Activated CD4-positive, CD25-positive, alpha-beta regulatory T cell treated with anti-CD3 and anti-CD28 coated beads, Interleukin-2, amount 50 U/mL, for 16 hours (primary cell): ENCODE results near the gene RPS2.

Experiments
- DNase-seq: peaks from one replicate; pipeline ENCODE4 v3.0.0-alpha.2; 2020; ENCODE audit warnings: low read depth, low spot score

The RPS2 gene

DNA sequence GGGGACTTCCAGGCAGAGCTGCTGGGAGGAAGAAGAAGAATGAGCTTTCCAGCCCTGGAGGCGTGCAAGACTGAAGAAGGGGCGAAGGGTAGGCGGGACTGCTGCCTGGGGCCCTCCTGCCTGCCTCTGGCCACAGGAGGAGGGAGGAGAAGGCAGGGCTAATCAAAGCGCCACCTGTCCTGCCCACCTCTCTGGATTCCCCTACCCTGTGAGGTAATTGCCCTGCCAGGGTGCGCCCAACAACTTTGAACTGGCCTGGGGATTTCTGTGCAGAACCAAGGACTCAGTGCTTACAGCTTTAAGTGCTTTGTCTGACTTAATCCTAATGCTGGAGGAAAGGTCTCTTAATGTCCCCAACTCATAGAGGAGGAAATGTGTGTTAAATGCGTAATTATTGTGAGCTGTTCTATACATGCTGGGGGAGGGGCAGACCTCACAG, 16.8 kb upstream of the RPS2 start, which contains the start of gene NOXO1:
Gene NOXO1, minus strand, starts transcription at position 72 of the 439 bp plus-strand sequence. CDS start 290 bp downstream, outside the sequence.
- no peak for DNase-seq

DNA sequence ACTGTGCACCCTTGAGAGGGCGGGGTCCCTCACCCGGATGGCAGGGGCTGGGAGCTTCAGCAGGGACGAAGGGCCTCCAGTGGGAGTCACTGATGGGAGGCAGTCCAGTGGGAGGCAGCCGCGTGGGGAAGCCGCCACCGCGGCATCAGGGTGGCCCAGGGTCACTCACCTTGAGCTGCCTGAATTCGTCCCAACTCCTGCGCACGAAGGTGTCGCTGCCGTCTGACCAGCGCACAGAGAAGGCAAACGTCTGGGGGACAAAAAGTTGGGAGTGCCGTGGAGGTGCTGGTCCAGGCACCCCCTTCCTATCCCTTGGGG, 16.1 kb upstream of the RPS2 start:
- no peak for DNase-seq

DNA sequence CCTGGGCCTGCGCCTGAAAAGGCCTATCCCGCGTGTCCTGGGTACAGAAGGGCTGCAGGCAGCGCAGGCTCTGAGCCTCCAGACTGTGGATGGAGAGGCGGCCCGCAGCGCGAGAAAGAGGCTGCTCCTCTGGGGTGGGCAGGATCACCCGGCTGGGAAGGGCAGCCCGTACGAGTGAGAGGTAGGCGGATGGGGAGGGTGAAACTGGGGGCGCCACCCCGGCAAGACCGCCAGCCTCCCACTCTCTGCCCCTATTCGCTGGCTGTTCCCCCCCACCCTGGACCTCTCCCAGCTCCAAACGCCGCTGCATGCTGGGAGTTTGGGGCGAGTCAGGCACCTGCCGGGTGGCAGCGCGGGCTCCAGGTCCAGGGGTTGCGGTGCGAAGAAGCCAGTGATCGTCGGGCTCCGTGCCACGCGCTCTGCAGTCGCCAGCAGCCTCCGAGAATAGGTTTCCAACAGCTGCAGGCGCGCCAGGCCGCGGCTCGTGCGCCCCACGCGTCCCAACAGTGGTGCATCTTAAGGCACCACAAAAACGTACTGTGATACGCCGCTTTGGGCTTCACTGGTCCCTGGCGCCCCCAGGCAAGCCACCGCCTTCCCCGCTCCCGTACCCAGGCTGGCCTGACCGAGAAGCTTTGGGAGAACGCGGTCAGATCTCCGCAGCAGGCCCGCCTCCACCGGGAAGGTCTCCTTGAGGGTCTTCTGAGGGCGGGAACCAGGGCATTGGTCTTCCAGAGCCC, 15.6 kb upstream of the RPS2 start:
- no peak for DNase-seq

DNA sequence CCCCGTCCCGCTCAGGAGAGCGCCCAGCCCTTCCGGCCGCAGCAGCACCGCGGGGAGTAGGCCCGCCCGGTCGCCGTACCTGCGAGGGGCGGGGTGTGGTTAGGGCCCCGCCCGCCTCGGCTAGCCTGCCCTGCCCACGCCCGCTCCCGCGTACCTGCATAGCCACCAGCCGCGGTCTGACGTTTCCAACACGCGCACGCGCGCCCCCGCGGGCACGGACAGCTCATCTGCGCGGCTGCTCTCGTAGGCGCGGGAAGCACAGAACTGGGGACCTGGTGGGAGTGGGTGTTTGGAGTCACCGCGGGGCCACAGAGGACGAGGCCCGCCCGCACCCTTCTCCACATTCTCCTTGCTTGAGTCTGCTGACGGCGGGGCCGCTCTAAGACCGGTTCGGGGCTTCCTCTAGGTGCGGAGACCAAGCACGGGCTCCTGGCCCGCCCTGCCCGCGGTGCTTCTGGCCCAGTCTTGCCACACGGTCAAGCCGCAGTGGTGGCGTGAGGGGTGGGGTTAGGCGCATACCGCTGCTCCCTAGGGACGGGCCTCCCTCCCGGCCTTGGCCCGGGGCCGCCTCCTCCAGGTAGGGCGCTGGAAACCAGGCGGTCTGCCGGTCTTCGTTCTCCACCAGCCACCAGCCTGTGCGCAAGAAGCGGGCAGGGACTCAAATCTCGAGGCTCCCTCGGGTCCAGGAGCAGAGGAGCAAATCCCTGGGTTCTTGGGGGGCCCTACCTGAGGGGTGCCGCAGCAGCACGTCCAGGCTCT, 14.8 kb upstream of the RPS2 start:
- no peak for DNase-seq

DNA sequence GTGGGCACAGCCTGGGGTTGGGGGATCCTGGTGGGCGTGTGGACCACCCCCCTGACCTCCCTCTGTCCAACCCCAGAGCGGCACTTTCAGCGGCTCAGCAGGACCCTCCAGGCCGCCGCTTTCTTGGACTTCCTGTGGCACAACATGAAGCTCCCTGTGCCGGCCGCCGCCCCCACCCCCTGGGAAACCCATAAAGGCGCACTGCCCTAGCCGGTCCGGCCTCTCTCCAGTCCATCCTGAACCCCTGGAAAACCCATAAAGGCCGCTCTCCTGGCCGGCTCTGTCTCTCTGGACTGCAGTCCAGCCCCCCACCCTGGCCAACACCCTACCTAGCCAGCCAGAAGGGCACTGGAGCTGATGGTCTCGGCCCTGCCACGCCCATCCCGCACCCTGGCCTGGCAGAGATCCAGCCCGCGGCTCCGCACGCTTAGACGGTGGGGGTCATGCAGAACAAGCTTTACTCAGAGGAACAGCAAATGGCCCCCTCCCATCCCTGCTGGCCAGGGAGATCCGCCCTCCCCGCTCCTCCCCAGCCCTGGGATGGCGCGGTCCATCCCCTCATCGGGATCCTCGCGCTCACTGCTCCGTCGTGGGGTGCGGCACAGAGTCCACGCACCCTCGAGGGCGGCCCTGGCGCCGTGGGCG, 14.0 kb upstream of the RPS2 start:
- no peak for DNase-seq

DNA sequence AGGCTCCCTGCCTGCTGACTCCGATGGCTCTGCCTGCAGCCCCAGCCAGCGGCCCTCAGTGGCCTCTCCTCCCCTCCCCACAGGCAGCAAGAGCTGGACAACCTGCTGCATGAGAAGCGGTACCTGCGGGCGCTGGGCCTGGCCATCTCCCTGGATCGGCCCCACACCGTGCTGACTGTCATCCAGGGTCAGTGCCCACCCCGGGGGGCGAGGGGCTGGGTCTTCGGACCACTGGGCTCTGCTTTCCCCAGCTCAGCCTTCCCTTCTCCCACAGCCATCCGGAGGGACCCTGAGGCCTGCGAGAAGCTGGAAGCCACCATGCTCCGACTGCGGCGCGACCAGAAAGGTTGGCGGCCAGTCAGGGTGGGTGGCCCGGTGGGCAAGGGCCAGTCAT, 13.2 kb upstream of the RPS2 start:
- DNase-seq: no peak

DNA sequence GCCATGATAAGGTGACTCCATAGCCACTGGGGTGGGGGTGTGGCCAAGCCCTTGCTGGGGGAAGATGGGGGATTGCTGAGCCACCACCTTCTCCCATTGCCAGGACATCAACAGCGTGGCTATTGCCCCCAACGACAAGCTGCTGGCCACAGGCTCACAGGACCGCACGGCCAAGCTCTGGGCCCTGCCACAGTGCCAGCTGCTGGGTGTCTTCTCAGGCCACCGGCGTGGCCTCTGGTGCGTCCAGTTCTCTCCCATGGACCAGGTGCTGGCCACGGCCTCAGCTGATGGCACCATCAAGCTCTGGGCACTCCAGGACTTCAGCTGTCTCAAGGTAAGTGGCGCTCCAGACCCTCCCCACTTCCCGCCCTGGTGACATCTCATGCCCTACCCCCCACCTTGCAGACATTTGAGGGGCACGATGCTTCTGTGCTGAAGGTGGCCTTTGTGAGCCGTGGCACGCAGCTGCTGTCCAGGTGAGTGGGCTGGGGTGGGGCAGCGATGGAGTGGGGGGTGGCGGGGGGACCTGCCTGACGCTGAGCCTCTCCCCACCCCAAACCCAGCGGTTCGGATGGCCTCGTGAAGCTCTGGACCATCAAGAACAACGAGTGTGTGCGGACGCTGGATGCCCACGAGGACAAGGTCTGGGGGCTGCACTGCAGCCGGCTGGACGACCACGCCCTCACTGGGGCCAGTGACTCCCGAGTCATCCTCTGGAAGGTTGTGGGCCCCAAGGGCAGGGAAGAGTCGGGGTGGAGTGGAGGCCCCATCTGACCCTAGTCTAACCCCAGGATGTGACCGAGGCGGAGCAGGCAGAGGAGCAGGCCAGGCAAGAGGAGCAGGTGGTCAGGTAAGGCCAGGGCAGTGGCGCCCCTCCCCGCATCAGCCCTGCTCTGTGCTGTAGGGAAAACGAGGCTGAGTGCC, 12.6 kb upstream of the RPS2 start:
- DNase-seq: no peak

DNA sequence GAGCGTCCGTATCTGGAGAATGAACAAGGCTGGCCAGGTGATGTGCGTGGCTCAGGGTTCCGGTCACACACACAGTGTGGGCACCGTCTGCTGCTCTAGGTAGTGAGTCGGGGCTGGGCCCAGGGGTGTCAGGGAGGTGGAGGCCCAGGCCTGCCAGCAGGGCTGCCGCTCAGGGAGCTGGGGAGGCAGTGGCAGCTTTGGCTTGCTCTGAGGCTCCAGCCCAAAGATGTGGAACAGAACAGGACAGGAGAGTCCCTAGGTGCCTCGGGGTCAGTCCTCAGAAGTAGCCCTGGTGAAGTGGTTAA, 11.5 kb upstream of the RPS2 start:
- no peak for DNase-seq

DNA sequence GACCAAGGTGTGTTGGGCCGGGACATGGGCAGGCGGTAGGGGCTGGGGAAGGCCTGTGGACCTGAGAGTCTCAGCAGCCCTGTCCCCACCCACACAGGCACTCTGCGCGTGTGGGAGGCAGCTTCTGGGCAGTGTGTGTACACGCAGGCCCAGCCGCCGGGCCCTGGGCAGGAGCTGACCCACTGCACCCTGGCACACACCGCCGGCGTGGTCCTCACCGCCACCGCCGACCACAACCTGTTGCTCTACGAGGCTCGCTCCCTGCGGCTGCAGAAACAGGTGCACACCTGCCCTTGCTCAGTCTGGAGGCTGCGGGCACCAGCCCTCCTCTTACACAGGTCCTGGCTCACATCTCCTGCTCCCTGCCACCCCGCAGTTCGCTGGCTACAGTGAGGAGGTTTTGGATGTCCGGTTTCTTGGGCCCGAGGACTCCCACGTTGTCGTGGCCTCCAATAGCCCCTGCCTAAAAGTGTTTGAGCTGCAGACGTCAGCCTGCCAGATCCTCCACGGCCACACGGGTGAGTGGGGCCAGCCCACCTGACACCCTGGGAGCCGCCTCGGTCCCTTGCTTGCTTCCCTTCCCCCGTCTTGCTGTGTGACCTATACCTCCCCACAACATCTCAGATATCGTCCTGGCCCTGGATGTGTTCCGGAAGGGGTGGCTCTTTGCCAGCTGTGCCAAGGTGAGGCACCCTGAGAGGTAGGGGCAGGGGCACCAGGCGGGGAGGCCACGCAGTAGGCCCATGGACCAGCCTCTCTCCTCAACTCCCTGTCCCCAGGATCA, 11.0 kb upstream of the RPS2 start:
- no peak for DNase-seq

DNA sequence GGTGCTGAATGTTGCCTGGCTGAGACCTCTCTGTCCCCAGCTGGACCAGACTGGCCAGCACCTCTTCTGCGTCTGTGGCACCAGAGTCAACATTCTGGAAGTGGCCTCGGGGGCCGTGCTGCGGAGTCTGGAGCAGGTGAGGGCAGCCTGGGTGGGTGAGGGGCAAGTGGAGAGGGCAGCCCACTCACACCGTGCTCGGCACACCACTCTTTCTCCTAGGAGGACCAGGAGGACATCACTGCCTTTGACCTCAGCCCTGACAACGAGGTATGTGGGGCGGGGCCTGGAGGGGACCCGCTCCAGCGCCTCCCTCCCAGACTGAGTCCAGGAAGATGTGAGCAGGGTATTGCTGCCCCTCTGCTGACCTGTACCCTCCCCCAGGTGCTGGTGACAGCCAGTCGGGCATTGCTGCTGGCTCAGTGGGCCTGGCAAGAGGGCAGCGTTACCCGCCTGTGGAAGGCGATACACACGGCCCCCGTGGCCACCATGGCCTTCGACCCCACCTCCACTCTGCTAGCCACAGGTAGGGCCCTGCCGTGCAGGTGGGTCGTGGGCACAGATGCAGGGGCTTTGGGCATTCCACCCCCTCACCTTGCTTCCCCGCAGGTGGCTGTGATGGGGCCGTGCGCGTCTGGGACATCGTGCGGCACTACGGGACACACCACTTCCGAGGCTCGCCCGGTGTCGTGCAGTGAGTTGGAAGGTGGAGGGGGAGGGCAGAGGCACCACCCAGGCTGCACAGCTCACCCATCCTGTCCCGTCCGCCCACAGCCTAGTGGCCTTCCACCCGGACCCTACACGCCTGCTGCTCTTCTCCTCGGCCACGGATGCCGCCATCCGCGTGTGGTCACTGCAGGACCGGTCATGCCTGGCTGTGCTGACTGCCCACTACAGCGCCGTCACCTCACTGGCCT, 9.8 kb upstream of the RPS2 start:
- no peak for DNase-seq

DNA sequence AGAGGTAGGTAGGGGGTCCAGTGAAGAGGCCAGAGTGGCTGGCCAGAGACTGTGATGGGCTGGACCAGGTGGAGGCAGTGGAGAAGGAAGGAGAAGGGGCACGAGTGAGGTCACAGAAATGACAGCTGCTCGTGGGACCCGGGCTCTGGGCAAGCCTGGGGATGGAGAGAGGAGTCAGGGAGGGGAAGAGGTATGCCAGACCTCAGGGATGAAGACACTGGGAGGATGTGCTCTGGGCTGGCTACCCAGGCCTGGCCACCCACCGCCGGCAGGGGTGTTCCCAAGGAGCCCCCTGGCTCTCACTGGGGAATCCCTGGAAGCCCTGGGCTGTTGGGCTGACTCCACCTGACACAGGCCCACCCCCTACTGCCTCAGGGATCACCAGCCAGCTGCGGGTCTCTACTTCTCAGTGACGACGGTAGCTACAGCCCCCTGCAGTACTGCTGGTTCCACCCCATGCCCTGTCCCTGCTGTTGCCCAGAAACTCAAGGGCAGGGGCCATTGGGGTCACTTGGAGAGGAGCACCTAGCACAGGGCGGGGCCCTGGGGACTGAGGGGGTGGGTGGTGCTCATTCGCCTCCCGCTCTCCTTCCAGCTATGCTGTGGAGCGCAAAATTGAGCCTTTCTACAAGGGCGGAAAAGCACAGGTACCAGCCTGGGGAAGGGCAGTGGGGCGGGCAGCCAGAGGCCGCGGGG, 9.0 kb upstream of the RPS2 start:
- DNase-seq: no peak

DNA sequence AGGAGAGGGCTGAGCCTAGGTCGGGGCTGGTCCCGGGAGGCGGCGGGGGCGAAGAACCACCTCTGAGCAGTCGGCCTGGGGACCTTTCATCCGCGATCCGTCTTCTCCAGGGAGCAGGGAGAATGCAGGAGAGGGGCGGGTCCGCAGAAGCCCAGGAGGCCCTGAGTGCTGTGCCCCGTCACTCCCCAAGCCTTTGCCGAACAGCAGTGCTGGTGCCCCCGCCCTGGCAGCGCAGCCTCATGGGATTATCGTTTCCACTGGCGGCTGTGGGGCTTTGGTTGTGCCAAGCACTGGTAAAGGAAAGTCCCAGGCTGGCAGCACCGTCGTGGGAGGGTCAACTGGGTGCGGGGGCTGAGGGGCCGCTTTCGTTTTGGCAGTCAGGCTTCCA, 7.9 kb upstream of the RPS2 start:
- DNase-seq: no peak

DNA sequence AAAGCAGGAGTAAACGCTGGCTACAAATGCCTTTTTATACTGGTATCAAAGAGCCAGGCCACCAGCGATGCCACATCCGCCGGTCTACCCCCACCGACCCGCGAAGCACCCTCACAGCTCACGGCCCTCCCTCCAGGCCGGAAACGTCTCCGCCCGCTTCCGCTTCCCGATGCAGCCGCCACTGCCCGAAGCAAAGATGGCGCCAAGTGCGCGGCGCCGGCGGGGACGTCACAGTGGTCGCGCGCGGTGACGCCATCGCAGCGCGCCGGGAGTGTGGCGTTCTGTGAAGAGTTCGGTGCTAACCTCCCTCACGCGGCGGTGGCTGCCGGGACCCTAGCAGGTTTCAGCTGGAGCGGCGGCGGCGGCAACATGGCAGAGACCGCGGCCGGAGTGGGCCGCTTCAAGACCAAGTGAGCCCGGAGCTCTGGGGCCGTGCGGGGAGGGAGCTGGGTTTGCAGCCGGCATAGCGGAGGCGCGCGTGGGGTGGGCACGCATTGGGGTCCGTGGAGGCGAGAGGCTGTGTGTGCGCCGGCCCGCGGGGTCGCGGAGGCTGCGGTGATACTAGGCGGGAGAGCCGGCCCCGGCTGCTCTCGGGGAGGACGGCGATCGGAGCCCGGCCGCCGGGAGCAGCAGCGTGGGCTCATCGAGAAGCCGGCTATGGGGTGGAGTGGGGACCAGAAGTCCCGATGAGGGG, 7.3 kb upstream of the RPS2 start, which contains the start of gene TBL3:
Gene TBL3, plus strand, starts transcription at position 258 of the 694 bp plus-strand sequence. Its CDS starts 112 bp downstream, at position 370.
- peak; percentile 95 for DNase-seq

DNA sequence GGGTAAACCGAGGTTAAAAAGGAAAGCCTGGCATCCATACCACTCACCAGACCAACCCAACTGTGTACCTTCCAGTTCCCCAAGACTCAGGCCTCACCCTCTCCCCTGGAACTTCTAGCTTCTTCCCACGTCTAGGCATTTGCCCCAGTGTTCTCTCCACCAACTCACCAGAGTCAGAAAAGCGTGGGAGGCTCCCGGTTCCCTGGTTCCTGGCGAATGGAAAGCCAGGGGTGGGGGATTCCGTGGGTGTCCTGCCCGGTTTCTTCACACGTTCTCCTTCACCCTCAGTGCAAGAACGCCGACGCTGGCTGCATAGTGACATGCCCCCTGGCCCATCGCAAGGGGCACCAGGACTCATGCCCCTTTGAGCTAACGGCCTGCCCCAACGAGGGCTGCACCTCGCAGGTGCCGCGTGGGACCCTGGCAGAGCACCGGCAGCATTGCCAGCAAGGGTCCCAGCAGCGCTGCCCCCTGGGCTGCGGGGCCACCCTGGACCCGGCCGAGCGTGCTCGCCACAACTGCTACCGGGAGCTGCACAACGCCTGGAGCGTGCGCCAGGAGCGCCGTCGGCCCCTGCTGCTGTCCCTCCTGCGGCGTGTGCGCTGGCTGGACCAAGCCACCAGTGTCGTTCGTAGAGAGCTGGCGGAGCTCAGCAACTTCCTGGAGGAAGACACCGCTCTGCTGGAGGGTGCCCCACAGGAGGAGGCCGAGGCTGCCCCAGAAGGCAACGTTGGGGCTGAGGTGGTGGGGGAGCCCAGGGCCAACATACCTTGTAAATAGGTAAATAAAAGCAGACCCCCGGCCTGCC, 3.7 kb upstream of the RPS2 start:
- no peak for DNase-seq

DNA sequence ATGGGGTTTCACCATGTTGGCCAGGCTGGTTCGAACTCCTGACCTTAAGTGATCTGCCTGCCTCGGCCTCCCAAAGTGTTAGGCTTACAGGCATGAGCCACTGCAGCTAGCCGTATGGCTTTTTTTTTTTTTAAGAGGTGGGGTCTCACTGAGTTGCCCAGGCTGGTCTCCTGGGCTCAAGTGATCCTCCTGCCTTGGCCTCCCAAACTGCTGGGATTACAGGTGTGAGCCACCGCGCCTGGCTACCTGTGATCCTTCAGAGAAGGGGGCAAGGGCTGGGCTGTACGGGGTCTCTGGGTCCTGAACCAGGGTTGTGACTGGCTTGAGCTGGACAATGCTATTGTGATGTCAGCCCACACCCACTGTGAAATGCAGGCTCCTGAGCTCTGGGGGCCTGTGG, 1.8 kb upstream of the RPS2 start, which contains the start of gene RNF151:
Gene RNF151, plus strand, starts transcription at position 397 of the 400 bp plus-strand sequence. CDS start 26 bp downstream, outside the sequence.
- DNase-seq: no peak

DNA sequence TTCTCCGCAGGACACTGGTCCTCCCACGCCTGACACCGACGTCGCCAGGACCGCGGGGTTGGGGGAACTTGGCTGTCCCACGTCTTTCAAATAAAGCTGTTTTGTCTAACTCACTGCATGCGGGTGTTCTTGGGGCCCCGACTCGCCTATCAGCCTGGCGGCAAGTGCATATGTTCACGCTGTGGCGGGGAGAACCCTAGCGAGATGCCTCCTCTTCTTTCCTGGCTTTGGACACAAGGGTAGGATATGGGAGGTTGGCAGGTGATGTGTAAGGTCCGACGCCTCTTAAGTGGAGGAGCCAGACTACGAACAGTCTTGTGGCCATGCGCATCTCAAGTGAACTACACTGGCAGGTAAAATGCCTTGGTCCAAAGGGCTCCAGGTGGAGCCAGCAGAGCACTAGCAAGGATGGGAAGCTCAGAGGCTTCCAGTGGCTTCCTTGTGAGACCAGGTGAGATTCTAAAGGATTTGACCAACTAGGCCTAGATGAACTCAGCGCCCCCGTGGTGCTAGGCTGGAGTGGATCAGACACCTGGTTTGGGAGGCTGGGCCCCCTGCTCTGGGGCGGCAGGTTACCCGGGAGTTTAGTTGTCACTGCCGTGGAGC, 873 bp upstream of the RPS2 start:
- no peak for DNase-seq

DNA sequence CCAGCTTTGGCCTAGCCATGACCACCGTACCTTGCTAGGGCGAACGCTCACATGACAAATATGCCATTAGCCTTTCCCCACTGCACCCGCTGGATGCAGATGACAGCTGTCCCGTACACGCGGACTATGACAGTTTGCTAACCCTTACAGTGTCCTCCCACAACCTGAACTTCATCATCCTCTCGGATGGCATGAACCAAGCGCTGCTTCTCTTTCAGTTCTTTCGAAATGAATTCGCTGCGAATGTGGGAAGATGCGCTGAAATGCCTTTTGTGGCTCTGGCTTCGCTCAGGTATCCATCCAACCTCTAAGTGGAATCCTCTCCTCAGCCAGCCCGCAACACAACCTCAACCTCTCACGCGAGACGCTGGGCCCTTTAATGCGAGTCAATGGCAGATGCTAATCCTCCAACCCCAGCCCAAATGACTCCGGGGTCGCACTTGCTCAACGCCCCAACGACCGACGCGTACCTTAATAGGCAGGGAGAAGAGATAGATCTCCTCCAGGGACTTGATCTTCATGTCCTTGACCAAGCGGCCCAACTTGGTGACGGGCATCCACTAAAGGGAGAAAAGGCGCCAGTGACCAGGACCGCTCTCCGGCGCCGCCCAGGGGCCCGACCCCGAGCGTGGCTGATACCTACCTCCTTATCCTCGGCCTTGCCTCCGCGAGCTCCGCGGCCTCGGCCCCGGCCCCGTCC, 670 bp downstream of the RPS2 start:
- DNase-seq: no peak
